Fibroblast of skin of right quadriceps (primary cell): ENCODE results near the gene GHITM.
"Not testable (repeated sequence)": the region's sequence is repeated elsewhere in the genome, so short reads cannot be mapped to it uniquely, and the experiment has no call there.

Experiments used
- DNase-seq: peaks from one replicate; pipeline ENCODE4 v3.0.0-alpha.2; 2013

Gene GHITM

DNA sequence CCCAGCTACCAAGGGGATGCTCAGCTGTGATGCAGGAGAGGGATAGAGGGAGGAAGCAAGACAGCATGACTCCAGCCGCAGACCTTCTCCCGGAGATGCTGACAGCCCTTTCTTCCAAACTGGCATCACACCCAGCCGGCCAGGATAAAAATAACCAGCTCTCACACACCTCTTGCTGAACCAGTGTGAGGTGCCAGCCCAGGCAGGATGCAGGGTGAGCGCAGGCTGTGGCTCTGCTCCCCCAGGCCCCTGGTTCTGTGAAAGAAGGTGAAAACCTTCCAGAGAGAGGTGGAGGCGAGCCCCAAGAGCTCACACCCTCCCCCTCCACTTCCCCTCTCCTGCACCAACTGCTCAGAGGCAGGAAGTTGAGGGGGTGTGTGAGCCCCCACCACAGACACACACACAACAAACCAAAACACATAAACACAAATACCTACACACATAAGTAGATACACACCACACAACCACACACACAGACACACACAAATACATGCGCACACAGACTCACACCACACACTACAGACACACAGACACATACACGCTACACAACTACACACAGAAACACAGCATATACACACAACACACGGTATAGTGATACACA is 38.3 kb downstream of the GHITM start:
- DNase-seq = no peak

DNA sequence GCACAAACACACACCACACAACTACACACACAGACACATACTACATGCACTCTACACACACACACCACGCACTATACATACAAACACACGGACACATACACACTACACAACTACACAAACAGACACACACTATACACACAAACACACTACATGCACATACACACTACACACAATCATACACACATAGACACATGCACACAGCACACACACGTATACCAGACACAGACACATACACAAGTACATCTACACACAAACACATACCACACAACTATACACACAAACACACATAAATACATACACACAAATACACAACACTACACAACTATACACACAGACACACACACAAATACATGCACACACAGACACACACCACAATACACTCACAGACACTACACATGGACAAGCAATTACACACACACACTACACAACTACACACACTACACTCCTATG is 38.9 kb downstream of the GHITM start:
- DNase-seq = no peak

GRCh38 chr10:84179059-84179710 is 39.9 kb downstream of the GHITM start:
- no peak for DNase-seq

DNA sequence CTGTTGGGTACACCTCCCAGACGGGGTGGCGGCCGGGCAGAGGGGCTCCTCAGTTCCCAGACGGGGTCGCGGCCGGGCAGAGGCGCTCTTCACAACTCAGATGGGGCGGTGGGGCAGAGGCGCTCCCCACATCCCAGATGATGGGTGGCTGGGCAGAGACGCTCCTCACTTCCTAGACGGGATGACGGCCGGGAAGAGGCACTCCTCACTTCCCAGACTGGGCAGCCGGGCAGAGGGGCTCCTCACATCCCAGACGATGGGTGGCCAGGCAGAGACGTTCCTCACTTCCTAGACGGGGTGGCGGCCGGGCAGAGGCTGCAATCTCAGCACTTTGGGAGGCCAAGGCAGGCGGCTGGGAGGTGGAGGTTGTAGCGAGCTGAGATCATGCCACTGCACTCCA is 41.1 kb downstream of the GHITM start:
- not testable (repeated sequence) for DNase-seq

DNA sequence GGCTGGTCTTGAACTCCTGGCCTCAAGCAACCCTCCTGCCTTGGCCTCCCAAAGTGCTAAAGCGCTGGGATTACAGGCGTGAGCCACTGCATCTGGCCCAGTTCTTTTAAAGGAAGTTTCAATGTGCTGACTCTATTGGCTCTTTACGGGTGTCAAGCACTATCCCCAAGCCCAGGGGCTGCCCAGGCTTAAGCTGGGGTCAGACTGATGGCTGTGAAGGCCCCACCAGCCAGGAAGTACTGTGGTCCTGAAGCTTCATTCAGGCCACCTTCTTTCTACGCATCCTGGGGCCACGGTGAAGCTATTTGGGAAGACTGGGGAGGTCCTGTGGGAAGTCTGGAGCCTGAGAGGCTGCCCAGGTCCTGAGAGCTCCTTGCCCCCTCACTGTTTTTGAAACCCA is 42.3 kb downstream of the GHITM start:
- DNase-seq = no peak

DNA sequence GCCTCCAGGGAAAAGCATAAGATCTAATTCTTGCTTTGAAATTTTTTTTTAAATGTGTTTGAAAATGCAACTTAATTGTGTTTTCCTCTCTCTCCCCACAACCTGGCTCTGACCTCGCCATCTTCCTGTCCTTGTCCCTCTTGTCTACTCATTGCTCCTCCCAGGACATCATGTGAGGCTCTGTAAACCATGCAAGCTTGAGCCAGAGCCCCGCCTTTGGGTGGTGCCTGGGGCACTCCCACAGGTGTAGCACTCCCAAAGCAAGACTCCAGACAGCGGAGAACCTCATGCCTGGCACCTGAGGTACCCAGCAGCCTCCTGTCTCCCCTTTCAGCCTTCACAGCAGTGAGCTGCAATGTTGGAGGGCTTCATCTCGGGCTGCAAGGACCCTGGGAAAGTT is 45.2 kb downstream of the GHITM start:
- DNase-seq = no peak

- no peak for DNase-seq
Measured at GRCh38 chr10:84185526-84186175, 46.3 kb downstream of the GHITM start.

DNA sequence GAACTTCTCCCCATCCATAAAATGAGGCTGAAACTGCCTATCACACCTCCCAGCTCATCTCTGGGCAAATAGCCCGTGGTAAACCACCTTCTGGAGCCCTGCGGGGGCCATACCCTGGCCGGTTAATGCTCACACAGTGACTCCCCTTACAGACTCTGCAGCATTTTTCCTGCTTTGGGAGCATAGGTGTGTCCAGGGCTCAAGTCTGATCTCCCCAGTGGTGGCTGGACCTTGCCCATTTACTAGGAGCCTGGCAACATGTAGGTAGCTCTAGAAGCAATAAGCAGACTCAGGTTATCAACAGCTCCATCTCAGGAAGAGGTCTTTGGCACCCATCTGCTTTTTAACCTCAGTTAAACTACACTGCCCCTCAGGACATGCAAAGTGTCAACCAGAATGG is 49.5 kb downstream of the GHITM start:
- DNase-seq = no peak

DNA sequence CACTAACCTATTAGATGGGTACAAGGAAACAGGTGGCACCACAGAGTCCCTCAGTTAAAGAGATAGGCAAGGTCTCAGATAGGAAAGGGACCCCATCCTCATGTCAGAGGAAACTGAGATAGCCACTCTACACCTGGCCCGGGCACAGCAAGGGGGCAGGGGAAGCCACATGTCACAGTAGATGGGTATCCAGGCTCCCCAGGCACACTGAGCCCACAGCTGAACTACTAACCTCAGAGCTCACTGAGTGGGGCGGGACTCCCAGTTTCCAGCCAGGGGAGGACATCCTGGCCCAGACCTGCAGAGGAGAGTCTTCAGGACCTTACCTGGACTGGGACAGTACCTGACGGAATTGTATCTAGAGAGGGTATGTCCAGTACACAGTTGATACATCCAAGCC is 51.3 kb downstream of the GHITM start:
- no peak for DNase-seq

- DNase-seq = no peak
Measured at GRCh38 chr10:84191106-84191505, 51.8 kb downstream of the GHITM start.

- DNase-seq = no peak
Measured at GRCh38 chr10:84193327-84193726, 54.0 kb downstream of the GHITM start.

DNA sequence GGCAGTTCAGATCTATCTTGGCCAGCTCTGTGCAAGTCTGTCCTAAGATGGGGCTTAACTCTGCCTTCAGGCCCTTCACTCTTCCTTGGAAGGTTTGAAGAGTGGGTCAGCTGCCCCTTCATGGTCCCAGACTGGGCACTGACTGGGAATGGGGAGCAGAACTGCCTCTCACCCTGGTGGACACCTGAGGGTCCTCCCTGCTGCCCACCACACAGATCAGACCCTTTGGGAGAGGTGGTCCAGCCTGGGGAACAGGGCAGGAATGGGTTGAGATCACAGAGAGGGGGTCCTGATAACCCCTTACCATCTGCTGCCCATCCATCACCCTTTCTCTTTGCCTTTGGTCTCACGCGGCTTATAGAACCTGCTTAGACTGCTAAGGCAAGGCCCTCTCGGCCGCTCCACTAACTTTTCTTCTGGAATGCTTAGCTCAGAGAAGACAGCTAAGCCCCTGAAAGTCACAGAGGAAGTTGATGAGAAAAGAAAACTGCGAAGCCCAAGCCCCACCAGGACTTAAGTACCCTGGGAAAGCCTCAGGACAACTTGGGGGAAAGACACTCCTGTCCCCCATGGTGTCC is 54.6 kb downstream of the GHITM start:
- no peak for DNase-seq

- DNase-seq = no peak
Measured at GRCh38 chr10:84194424-84195043, 55.2 kb downstream of the GHITM start, which contains the start of gene CDHR1. CDHR1 (plus strand) TSS chr10:84194537; CDS start chr10:84194761, 224 bp downstream.

DNA sequence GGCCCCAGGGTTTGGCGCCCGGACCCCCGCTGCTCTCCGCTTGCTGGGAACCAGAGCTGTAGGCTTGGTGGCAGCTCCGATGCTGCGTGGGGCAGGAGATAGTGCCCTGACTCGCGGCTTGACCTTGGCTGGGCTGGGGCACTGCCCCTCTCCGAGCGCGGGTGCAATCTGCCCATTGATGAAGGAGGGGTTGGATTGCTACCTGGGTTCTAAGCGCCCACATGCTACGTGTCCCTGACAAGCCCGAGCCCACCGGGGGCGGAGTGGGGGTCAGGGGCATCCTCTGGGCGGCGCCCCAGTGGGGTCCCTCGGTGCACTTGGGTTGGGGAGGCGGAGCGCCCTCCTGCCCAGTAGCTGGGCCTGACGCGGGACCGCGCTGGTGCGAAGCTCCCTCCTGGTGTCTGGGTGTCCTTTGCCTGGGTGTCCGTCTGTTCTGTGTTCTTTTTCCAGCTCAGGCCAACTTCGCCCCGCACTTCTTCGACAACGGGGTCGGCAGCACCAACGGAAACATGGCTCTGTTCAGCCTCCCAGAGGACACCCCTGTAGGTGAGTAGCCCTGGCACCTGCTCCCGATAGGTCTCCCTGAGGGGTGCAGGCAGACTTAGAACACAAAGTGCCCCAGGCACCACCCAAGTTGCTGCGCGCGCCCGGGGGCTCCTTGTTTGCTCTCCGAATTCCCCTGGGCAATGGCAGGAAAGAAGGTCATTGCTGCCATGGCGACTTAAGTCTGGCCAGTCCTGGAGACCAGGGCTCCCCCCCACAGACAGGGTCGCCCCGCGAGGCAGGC is 55.9 kb downstream of the GHITM start:
- DNase-seq = no peak

GRCh38 chr10:84196083-84196482 is 56.8 kb downstream of the GHITM start:
- no peak for DNase-seq

DNA sequence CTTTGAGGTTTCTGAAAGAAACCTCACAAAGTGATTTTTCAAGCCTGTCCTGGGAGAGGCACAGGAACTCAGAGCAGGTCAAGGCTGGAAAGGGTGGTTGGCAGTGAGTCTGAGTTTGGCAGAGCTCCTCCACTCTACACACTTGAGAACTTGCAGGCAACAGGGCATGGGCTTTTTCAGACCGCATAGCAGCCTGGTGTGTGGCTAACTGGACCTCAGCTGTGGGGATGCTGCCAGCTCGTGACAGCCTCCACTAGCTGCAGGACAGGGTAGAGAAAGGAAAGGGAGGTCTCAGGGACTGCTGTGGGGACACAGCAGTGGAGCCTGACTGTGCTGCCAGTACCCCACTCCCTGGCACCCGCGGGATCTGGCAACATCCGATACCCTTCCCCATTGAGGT is 57.6 kb downstream of the GHITM start:
- DNase-seq = no peak

DNA sequence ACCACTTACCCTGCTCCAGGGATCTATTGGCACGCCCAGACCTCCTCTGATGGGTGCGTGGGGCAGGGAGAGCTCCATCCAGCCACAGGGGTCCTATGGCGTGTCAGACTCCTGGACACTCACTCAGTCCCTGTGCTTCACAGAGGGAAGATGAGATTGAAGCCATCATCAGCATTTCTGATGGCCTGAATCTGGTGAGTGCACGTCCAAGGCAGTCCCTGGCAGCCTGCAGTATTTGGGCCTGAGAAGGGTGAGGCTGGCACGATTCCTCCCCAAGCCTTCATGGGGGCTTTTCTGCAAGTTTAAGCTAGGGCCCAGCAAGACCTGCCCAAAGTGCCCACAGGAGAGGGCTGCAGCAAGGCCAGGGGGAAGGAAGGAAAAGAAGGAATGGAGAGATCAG is 58.3 kb downstream of the GHITM start:
- no peak for DNase-seq

DNA sequence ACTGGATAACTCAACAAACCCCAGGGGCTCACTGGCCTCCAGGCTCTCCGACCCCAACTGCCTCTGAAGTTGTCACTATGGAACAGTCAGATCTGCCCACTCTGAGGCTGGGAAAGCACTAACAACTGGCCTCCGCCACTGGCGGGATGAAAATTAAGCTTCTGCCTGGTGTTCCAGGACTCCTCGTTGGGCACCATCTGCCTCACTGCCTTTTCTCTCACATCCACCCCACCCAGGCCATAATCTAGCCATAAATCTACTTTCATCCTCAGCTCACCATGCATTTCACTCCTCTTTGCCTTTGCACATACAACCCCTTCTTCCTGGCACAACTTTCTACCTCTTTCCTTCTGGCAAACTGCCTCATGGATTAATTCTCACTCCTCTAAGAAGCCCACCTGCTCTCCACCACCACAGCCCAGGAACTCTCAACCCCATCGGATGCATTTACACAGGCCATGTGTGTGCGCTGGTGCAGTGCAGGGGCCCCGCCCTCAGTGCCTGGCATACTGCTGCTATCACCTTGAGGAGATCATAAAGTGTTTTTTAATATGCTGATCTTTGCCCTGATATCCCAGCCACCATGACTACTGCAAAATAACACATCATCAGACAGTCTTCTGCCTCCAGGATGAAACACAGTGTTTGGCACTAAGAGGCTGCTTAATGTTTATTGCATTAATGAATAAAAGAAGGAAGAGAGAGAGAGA is 59.1 kb downstream of the GHITM start:
- no peak for DNase-seq

DNA sequence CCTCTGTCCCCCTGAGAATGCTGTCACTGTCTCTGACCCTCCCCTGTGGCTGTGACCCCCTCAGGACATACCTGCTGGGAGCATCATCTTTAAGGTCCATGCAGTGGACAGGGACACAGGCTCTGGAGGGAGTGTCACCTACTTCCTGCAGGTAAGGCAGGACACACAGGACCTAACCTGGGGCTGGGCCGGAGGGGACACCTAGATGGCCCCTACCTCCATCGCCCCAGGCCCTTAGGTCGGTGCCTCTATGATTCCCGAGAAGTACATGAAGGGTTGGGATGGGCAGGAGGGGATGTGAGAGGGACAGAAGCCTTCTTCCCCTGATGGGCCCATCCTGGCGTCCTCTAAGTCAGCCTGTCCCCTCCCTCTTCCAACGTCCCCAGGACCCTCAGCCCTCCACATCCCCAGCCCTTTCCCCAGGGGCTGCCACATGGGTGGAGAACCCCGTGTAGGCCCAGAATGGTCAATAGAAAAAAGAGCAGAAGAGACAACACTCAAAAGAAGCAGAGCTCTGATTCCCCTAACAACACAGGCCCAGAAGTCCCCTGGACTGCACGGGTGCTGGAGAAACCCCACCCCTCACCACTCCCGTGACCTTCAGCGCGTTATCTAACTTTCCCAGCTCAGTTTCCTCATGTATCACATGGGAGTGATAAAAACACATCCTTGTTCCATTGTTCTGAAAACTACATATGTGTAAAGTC is 61.4 kb downstream of the GHITM start:
- no peak for DNase-seq

DNA sequence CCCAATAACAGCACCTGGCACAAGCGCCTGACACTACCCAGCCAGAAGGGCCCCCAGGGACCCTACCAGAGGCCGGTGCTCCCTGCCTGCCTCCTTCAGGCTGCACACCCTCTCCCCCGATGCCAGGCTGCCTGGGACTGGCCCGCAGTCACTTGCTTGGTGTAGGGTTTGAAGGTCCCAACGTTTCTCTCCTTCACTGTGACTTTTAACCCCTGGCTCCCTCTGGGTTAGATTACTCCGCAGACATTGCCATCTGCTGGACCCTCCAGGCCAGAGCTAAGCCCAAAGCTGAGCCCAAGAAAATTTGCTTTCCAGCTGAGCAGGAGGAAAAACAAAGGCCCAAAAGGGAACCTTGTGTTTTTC is 61.9 kb downstream of the GHITM start:
- no peak for DNase-seq

- no peak for DNase-seq
Measured at GRCh38 chr10:84201682-84202081, 62.4 kb downstream of the GHITM start.
